ENCODE data around the gene PACRG. TPM values are rescaled to one million over a fixed set of nuclear protein-coding genes. Genes with fewer than 3 reads are reported as not detected.

The PACRG gene
- total and polyA plus RNA-seq, 2 of the 4 experiments (the other 2 are of a cell fraction): not detected

GRCh38 chr6:163327921-163328320, 600.1 kb downstream of the PACRG start:
- Histone ChIP-seq H3K9ac (ENCODE audit: low read depth, low read length) (no peak overlapping the region), H3K4me2 (ENCODE audit: low read depth, low read length) (no peak overlapping the region), H4K20me1 (ENCODE audit: insufficient read depth, low read length) (no peaks in the 10 kb centered on the region), H3K4me1 (ENCODE audit: control insufficient read depth, insufficient read depth, low read length) (no peaks in the 10 kb centered on the region), H2AK9ac (replicated peaks; ENCODE audit: low read depth, low read length, poor library complexity) (no peak overlapping the region), H3K36me3 (ENCODE audit: control insufficient read depth, insufficient read depth, low read length) (no peaks in the 10 kb centered on the region), H2AFZ (replicated peaks; ENCODE audit: low read length, poor library complexity) (no peak overlapping the region), H3K4ac (ENCODE audit: low read depth, low read length) (no peak overlapping the region), H3K9me3 (ENCODE audit: control insufficient read depth, insufficient read depth, low read length) (no peaks in the 10 kb centered on the region), H3K14ac (replicated peaks; ENCODE audit: low read depth, low read length) (no peak overlapping the region), H4K91ac (ENCODE audit: insufficient read depth, low read depth, low read length) (no peak overlapping the region), H3K27me3 (ENCODE audit: control insufficient read depth, insufficient read depth, low read length) (no peaks in the 10 kb centered on the region), H3K27ac (ENCODE audit: insufficient read depth, low read length) (no peak overlapping the region), H3K79me1 (ENCODE audit: low read depth in 1 of 2, low read length in 2 of 2) (no peaks in the 10 kb centered on the region), H4K8ac (ENCODE audit: low read depth in 2 of 2, low read length in 2 of 2) (no peak overlapping the region), H2BK5ac (ENCODE audit: low read depth, low read length, poor library complexity, severe bottlenecking) (no peak overlapping the region), H2BK20ac (ENCODE audit: low read depth, low read length) (no peak overlapping the region), H2AK5ac (ENCODE audit: low read depth, low read length) (no peak overlapping the region), H2BK15ac (ENCODE audit: low read depth, low read length) (no peak overlapping the region), H3K18ac (ENCODE audit: low read depth, low read length) (no peak overlapping the region), H4K5ac (ENCODE audit: low read depth, low read length) (no peak overlapping the region), H3K56ac (ENCODE audit: extremely low read depth, insufficient read depth, low read length) (no peak overlapping the region), H3K23ac (ENCODE audit: low read depth, low read length) (no peak overlapping the region), H3K4me3 (ENCODE audit: insufficient read depth, low read depth, low read length) (no peak overlapping the region), H2BK120ac (ENCODE audit: low read depth, low read length) (no peak overlapping the region), H3K9me1 (ENCODE audit: insufficient read depth, low read length) (no peaks in the 10 kb centered on the region)
- WGBS, 2 experiments (ENCODE audit: extremely low coverage in 2 of 2, insufficient read length in 1 of 2): no CpG with 5 or more reads among the region's 8 CpGs
- CTCF ChIA-PET: no interaction called here
- TF ChIP-seq MAZ (IDR thresholded peaks at IDR 0.05; ENCODE audit: borderline replicate concordance, low read depth, low read length) (no peak), MAFK (IDR thresholded peaks at IDR 0.05; ENCODE audit: low read depth, low read length) (no peak), CEBPB (IDR thresholded peaks at IDR 0.05; ENCODE audit: low read depth, low read length) (no peak), RCOR1 (IDR thresholded peaks at IDR 0.05; ENCODE audit: insufficient replicate concordance, low read length) (no peak), NFE2L2 (IDR thresholded peaks at IDR 0.05; ENCODE audit: low read depth, low read length) (no peak), SMC3 (IDR thresholded peaks at IDR 0.05; ENCODE audit: low read depth, low read length) (no peak), FOS (IDR thresholded peaks at IDR 0.05; ENCODE audit: low read depth, low read length) (no peak), MXI1 (IDR thresholded peaks at IDR 0.05; ENCODE audit: borderline replicate concordance, low read depth, low read length) (no peak), CTCF (conservative IDR thresholded peaks at IDR 0.05; ENCODE audit: low read depth, low read length) (no peak), BHLHE40 (IDR thresholded peaks at IDR 0.05; ENCODE audit: low read depth, low read length) (no peak), CHD1 (IDR thresholded peaks at IDR 0.05; ENCODE audit: low read depth, low read length) (no peak), RAD21 (IDR thresholded peaks at IDR 0.05; ENCODE audit: low read length) (no peak)
- TF ChIP-seq, protein P1, sequence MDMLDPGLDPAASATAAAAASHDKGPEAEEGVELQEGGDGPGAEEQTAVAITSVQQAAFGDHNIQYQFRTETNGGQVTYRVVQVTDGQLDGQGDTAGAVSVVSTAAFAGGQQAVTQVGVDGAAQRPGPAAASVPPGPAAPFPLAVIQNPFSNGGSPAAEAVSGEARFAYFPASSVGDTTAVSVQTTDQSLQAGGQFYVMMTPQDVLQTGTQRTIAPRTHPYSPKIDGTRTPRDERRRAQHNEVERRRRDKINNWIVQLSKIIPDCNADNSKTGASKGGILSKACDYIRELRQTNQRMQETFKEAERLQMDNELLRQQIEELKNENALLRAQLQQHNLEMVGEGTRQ (IDR thresholded peaks at IDR 0.05; ENCODE audit: low read depth, low read length): no peak
- TF ChIP-seq, protein P2, sequence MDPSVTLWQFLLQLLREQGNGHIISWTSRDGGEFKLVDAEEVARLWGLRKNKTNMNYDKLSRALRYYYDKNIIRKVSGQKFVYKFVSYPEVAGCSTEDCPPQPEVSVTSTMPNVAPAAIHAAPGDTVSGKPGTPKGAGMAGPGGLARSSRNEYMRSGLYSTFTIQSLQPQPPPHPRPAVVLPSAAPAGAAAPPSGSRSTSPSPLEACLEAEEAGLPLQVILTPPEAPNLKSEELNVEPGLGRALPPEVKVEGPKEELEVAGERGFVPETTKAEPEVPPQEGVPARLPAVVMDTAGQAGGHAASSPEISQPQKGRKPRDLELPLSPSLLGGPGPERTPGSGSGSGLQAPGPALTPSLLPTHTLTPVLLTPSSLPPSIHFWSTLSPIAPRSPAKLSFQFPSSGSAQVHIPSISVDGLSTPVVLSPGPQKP (IDR thresholded peaks at IDR 0.05; ENCODE audit: borderline replicate concordance, low read depth, low read length): no peak
- DNase-seq (no peak), ATAC-seq (ENCODE audit: low read depth) (no peak)
- dilution Hi-C loops (cut with HindIII; ENCODE audit: low sequenced_read_pairs, unreplicated experiment): no loop called here
- intact Hi-C loops (cut with micrococcal nuclease): no loop called here
- POLR2A ChIA-PET (ENCODE audit: unreplicated experiment): no interaction called here
- in situ Hi-C loops (cut with MboI; ENCODE audit: low sequenced_read_pairs): no loop called here
- BruUV-seq (replicated peaks): no TSS peak
